ENCODE data around the gene APBB2.
"Not testable (repeated sequence)": the region's sequence is repeated elsewhere in the genome, so short reads cannot be mapped to it uniquely, and the experiment has no call there.

The APBB2 gene

GRCh38 chr4:41148931-41149330, 65.4 kb downstream of the APBB2 start:
- no peak overlapping the region for H3K27ac ChIP-seq
- no peak for TF ChIP-seq ZFX (IDR thresholded peaks at IDR 0.05)
- TF ChIP-seq CTCF (conservative IDR thresholded peaks at IDR 0.05): no peak

- TF ChIP-seq CTCF (conservative IDR thresholded peaks at IDR 0.05) (no peak), ZFX (IDR thresholded peaks at IDR 0.05) (no peak)
- no peak overlapping the region for H3K27ac ChIP-seq
Observed at GRCh38 chr4:41148292-41148691, 66.0 kb downstream of the APBB2 start.

GRCh38 chr4:41147570-41147969, 66.8 kb downstream of the APBB2 start:
- H3K27ac ChIP-seq: not testable (repeated sequence)

- no peak overlapping the region for H3K27ac ChIP-seq
- TF ChIP-seq ZFX (IDR thresholded peaks at IDR 0.05) (no peak), CTCF (conservative IDR thresholded peaks at IDR 0.05) (no peak)
Observed at GRCh38 chr4:41146716-41147506, 67.4 kb downstream of the APBB2 start.

GRCh38 chr4:41146196-41146595, 68.1 kb downstream of the APBB2 start:
- no peak overlapping the region for H3K27ac ChIP-seq
- TF ChIP-seq CTCF (conservative IDR thresholded peaks at IDR 0.05) (no peak), ZFX (IDR thresholded peaks at IDR 0.05) (no peak)

GRCh38 chr4:41145571-41146078, 68.7 kb downstream of the APBB2 start:
- no peak for TF ChIP-seq ZFX (IDR thresholded peaks at IDR 0.05)
- no peak for TF ChIP-seq CTCF (conservative IDR thresholded peaks at IDR 0.05)
- H3K27ac ChIP-seq: no peak overlapping the region

- H3K27ac ChIP-seq: no peak overlapping the region
Observed at GRCh38 chr4:41144812-41145211, 69.5 kb downstream of the APBB2 start.

More at GRCh38 chr4:41144812-41145211, 69.5 kb downstream of the APBB2 start:
- TF ChIP-seq CTCF (conservative IDR thresholded peaks at IDR 0.05) (no peak), ZFX (IDR thresholded peaks at IDR 0.05) (no peak)
